Activated CD8-positive, alpha-beta memory T cell treated with anti-CD3 and anti-CD28 coated beads, Interleukin-2, amount 50 U/mL, for 4 hours (primary cell): ENCODE results near the gene DNAJA1.
"Not testable (repeated sequence)": the region's sequence is repeated elsewhere in the genome, so short reads cannot be mapped to it uniquely, and the experiment has no call there.

Experiments
- DNase-seq: peaks from one replicate; pipeline ENCODE4 v3.0.0-alpha.2; 2020

DNAJA1 gene

GRCh38 chr9:33082538-33083326 is 57.7 kb downstream of the DNAJA1 start:
- DNase-seq, result no peak

- DNase-seq, result not testable (repeated sequence)
These were observed 60.6 kb downstream of the DNAJA1 start for GRCh38 chr9:33085672-33086071.
